ENCODE results near the gene CREBBP.

Gene CREBBP

DNA sequence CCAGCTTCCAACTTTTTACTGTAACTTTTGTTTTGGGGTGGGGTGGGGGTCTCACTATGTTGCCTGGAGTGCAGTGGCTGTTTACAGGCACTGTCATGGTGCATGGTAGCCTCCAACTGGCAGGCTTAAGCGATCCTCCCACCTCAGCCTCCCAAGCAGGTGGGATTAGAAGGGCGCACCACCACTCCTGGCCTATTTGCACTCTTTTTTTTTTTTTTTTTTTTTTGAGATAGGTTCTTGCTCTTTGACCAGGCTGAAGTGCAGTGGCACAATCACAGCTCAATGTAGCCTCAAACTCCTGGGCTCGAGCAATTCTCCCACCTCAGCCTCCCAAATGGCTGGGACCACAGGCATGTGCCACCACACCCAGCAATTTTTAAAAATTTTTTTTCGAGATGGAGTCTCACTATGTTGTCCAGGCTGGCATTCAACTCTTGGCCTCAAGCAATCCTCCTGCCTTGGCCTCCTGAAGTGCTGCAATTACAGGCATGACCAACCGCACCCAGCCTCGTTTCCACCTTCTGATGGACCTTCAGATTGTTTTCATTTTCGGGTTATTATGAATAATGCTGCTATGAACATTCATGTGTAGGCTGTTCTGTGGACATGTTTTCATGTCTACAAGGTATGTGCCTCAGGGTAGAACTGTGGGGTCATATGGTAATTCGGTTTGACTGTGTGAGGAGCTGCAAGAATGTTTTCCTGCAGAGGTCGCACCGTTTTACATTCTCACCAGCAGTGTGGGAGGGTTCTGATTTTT is 174.1 kb downstream of the CREBBP start:
- H3K4me1 ChIP-seq (ENCODE audit: control insufficient read depth, insufficient read depth, low read length), result no peaks in the 10 kb centered on the region
- H3K27me3 ChIP-seq (ENCODE audit: control insufficient read depth in 1 of 2, insufficient read depth in 2 of 2, low read length in 2 of 2), result no peaks in the 10 kb centered on the region
- H3K27ac ChIP-seq (ENCODE audit: low read length), result no peak overlapping the region
- H3K9me3 ChIP-seq (ENCODE audit: control insufficient read depth in 2 of 2, low read length in 2 of 2), result no peaks in the 10 kb centered on the region
- peaks cover 0 to 4% of the 10 kb centered on the region in 2 donors for H3K36me3 ChIP-seq (ENCODE audit: control insufficient read depth in 2 of 2, insufficient read depth in 2 of 2, low read length in 2 of 2)
- no peak overlapping the region for H3K4me3 ChIP-seq (ENCODE audit: low read length in 2 of 2)
- no peak overlapping the region for H3K9ac ChIP-seq (ENCODE audit: low read length in 2 of 2)

- Histone ChIP-seq H3K36me3 (ENCODE audit: control insufficient read depth in 2 of 2, insufficient read depth in 2 of 2, low read length in 2 of 2) (peaks cover 0 to 4% of the 10 kb centered on the region in 2 donors), H3K27ac (ENCODE audit: low read length) (no peak overlapping the region), H3K27me3 (ENCODE audit: control insufficient read depth in 1 of 2, insufficient read depth in 2 of 2, low read length in 2 of 2) (no peaks in the 10 kb centered on the region), H3K4me1 (ENCODE audit: control insufficient read depth, insufficient read depth, low read length) (no peaks in the 10 kb centered on the region), H3K4me3 (ENCODE audit: low read length in 2 of 2) (no peak overlapping the region), H3K9ac (ENCODE audit: low read length in 2 of 2) (no peak overlapping the region), H3K9me3 (ENCODE audit: control insufficient read depth in 2 of 2, low read length in 2 of 2) (no peaks in the 10 kb centered on the region)
These were observed 178.4 kb downstream of the CREBBP start for GRCh38 chr16:3702082-3702481.

GRCh38 chr16:3701531-3701930 is 179.0 kb downstream of the CREBBP start:
- Histone ChIP-seq H3K4me3 (ENCODE audit: low read length in 2 of 2) (no peak overlapping the region), H3K9me3 (ENCODE audit: control insufficient read depth in 2 of 2, low read length in 2 of 2) (no peaks in the 10 kb centered on the region), H3K4me1 (ENCODE audit: control insufficient read depth, insufficient read depth, low read length) (no peaks in the 10 kb centered on the region), H3K27ac (ENCODE audit: low read length) (no peak overlapping the region), H3K27me3 (ENCODE audit: control insufficient read depth in 1 of 2, insufficient read depth in 2 of 2, low read length in 2 of 2) (no peaks in the 10 kb centered on the region), H3K36me3 (ENCODE audit: control insufficient read depth in 2 of 2, insufficient read depth in 2 of 2, low read length in 2 of 2) (peaks cover 0 to 4% of the 10 kb centered on the region in 2 donors), H3K9ac (ENCODE audit: low read length in 2 of 2) (no peak overlapping the region)

GRCh38 chr16:3698941-3699340 is 181.6 kb downstream of the CREBBP start:
- Histone ChIP-seq H3K27me3 (ENCODE audit: control insufficient read depth in 1 of 2, insufficient read depth in 2 of 2, low read length in 2 of 2) (no peaks in the 10 kb centered on the region), H3K4me1 (ENCODE audit: control insufficient read depth, insufficient read depth, low read length) (no peaks in the 10 kb centered on the region), H3K4me3 (ENCODE audit: low read length in 2 of 2) (no peak overlapping the region), H3K27ac (ENCODE audit: low read length) (no peak overlapping the region), H3K9me3 (ENCODE audit: control insufficient read depth in 2 of 2, low read length in 2 of 2) (no peaks in the 10 kb centered on the region), H3K36me3 (ENCODE audit: control insufficient read depth in 2 of 2, insufficient read depth in 2 of 2, low read length in 2 of 2) (peaks cover 0 to 6% of the 10 kb centered on the region in 2 donors), H3K9ac (ENCODE audit: low read length in 2 of 2) (no peak overlapping the region)

GRCh38 chr16:3696425-3697218 is 183.9 kb downstream of the CREBBP start:
- Histone ChIP-seq H3K27ac (ENCODE audit: low read length) (no peak overlapping the region), H3K4me3 (ENCODE audit: low read length in 2 of 2) (no peak overlapping the region), H3K9me3 (ENCODE audit: control insufficient read depth in 2 of 2, low read length in 2 of 2) (no peaks in the 10 kb centered on the region), H3K9ac (ENCODE audit: low read length in 2 of 2) (no peak overlapping the region), H3K36me3 (ENCODE audit: control insufficient read depth in 2 of 2, insufficient read depth in 2 of 2, low read length in 2 of 2) (peaks cover 0 to 2% of the 10 kb centered on the region in 2 donors), H3K4me1 (ENCODE audit: control insufficient read depth, insufficient read depth, low read length) (no peaks in the 10 kb centered on the region), H3K27me3 (ENCODE audit: control insufficient read depth in 1 of 2, insufficient read depth in 2 of 2, low read length in 2 of 2) (no peaks in the 10 kb centered on the region)

- Histone ChIP-seq H3K27me3 (ENCODE audit: control insufficient read depth in 1 of 2, insufficient read depth in 2 of 2, low read length in 2 of 2) (no peaks in the 10 kb centered on the region), H3K4me3 (ENCODE audit: low read length in 2 of 2) (no peak overlapping the region), H3K27ac (ENCODE audit: low read length) (no peak overlapping the region), H3K9ac (ENCODE audit: low read length in 2 of 2) (no peak overlapping the region), H3K36me3 (ENCODE audit: control insufficient read depth in 2 of 2, insufficient read depth in 2 of 2, low read length in 2 of 2) (peaks cover 0 to 2% of the 10 kb centered on the region in 2 donors), H3K4me1 (ENCODE audit: control insufficient read depth, insufficient read depth, low read length) (peaks cover 3% of the 10 kb centered on the region), H3K9me3 (ENCODE audit: control insufficient read depth in 2 of 2, low read length in 2 of 2) (no peaks in the 10 kb centered on the region)
These were observed 184.7 kb downstream of the CREBBP start for GRCh38 chr16:3695610-3696369.

GRCh38 chr16:3694051-3694450 is 186.5 kb downstream of the CREBBP start:
- Histone ChIP-seq H3K27me3 (ENCODE audit: control insufficient read depth in 1 of 2, insufficient read depth in 2 of 2, low read length in 2 of 2) (no peaks in the 10 kb centered on the region), H3K4me1 (ENCODE audit: control insufficient read depth, insufficient read depth, low read length) (peaks cover 14% of the 10 kb centered on the region), H3K4me3 (ENCODE audit: low read length in 2 of 2) (no peak overlapping the region), H3K9ac (ENCODE audit: low read length in 2 of 2) (no peak overlapping the region), H3K9me3 (ENCODE audit: control insufficient read depth in 2 of 2, low read length in 2 of 2) (no peaks in the 10 kb centered on the region), H3K27ac (ENCODE audit: low read length) (no peak overlapping the region), H3K36me3 (ENCODE audit: control insufficient read depth in 2 of 2, insufficient read depth in 2 of 2, low read length in 2 of 2) (peaks cover 0 to 2% of the 10 kb centered on the region in 2 donors)

GRCh38 chr16:3691761-3692160 is 188.8 kb downstream of the CREBBP start:
- H3K36me3 ChIP-seq (ENCODE audit: control insufficient read depth in 2 of 2, insufficient read depth in 2 of 2, low read length in 2 of 2), result peaks cover 4 to 13% of the 10 kb centered on the region in 2 donors
- no peak overlapping the region for H3K9ac ChIP-seq (ENCODE audit: low read length in 2 of 2)
- no peaks in the 10 kb centered on the region for H3K9me3 ChIP-seq (ENCODE audit: control insufficient read depth in 2 of 2, low read length in 2 of 2)
- H3K4me3 ChIP-seq (ENCODE audit: low read length in 2 of 2), result no peak overlapping the region
- no peak overlapping the region for H3K27ac ChIP-seq (ENCODE audit: low read length)
- no peaks in the 10 kb centered on the region for H3K27me3 ChIP-seq (ENCODE audit: control insufficient read depth in 1 of 2, insufficient read depth in 2 of 2, low read length in 2 of 2)
- H3K4me1 ChIP-seq (ENCODE audit: control insufficient read depth, insufficient read depth, low read length), result peaks cover 14% of the 10 kb centered on the region

- no peaks in the 10 kb centered on the region for H3K27me3 ChIP-seq (ENCODE audit: control insufficient read depth in 1 of 2, insufficient read depth in 2 of 2, low read length in 2 of 2)
- peaks cover 14% of the 10 kb centered on the region for H3K4me1 ChIP-seq (ENCODE audit: control insufficient read depth, insufficient read depth, low read length)
- peak overlapping the region; percentile 46 for H3K27ac ChIP-seq (ENCODE audit: low read length)
- H3K36me3 ChIP-seq (ENCODE audit: control insufficient read depth in 2 of 2, insufficient read depth in 2 of 2, low read length in 2 of 2), result peaks cover 4 to 17% of the 10 kb centered on the region in 2 donors
- peak overlapping the region; percentile 7 to 73 for H3K9ac ChIP-seq (ENCODE audit: low read length in 2 of 2)
- H3K4me3 ChIP-seq (ENCODE audit: low read length in 2 of 2), result peak overlapping the region; percentile 70 to 74
- H3K9me3 ChIP-seq (ENCODE audit: control insufficient read depth in 2 of 2, low read length in 2 of 2), result no peaks in the 10 kb centered on the region
These were observed 189.4 kb downstream of the CREBBP start for GRCh38 chr16:3690980-3691720.

- Histone ChIP-seq H3K36me3 (ENCODE audit: control insufficient read depth in 2 of 2, insufficient read depth in 2 of 2, low read length in 2 of 2) (peaks cover 11 to 23% of the 10 kb centered on the region in 2 donors), H3K4me3 (ENCODE audit: low read length in 2 of 2) (peak overlapping the region; percentile 70 to 74), H3K9me3 (ENCODE audit: control insufficient read depth in 2 of 2, low read length in 2 of 2) (no peaks in the 10 kb centered on the region), H3K9ac (ENCODE audit: low read length in 2 of 2) (peak overlapping the region; percentile 7 to 73), H3K4me1 (ENCODE audit: control insufficient read depth, insufficient read depth, low read length) (peaks cover 14% of the 10 kb centered on the region), H3K27ac (ENCODE audit: low read length) (peak overlapping the region; percentile 46), H3K27me3 (ENCODE audit: control insufficient read depth in 1 of 2, insufficient read depth in 2 of 2, low read length in 2 of 2) (no peaks in the 10 kb centered on the region)
These were observed 190.0 kb downstream of the CREBBP start for GRCh38 chr16:3690470-3690928.

Measured in stomach smooth muscle (tissue), 2 donors.